NCI-H187 treated with DMSO at 0.1 percent for 48 hours (cell line): ENCODE measurements around the gene HOXA13.

Source experiments
- DNase-seq: peaks from one replicate; lab custom pipeline; 2025; lab: John Stamatoyannopoulos, UW

The HOXA13 gene

GRCh38 chr7:27181795-27182275 lies 18.1 kb downstream of the HOXA13 start:
- DNase-seq, result no peak

GRCh38 chr7:27180431-27181420 lies 19.2 kb downstream of the HOXA13 start:
- DNase-seq, result no peak

- no peak for DNase-seq
Measured at GRCh38 chr7:27179503-27180430, 20.1 kb downstream of the HOXA13 start.

GRCh38 chr7:27179030-27179429 lies 20.9 kb downstream of the HOXA13 start:
- DNase-seq, result no peak

- no peak for DNase-seq
Measured at GRCh38 chr7:27178366-27178765, 21.5 kb downstream of the HOXA13 start.

- DNase-seq, result no peak
Measured at GRCh38 chr7:27177795-27178320, 22.0 kb downstream of the HOXA13 start.

GRCh38 chr7:27176962-27177794 lies 22.7 kb downstream of the HOXA13 start:
- no peak for DNase-seq

GRCh38 chr7:27176524-27176845 lies 23.4 kb downstream of the HOXA13 start:
- DNase-seq, result no peak

- no peak for DNase-seq
Measured at GRCh38 chr7:27175626-27176523, 24.0 kb downstream of the HOXA13 start.

- peak; percentile 70 for DNase-seq
Measured at GRCh38 chr7:27174874-27175625, 24.8 kb downstream of the HOXA13 start.

- DNase-seq, result no peak
Measured at GRCh38 chr7:27173956-27174873, 25.7 kb downstream of the HOXA13 start, which contains the start of gene HOXA10. Gene HOXA10, minus strand, starts transcription at chr7:27174320. Its CDS starts 14 bp downstream, at chr7:27174306.

GRCh38 chr7:27173511-27173955 lies 26.4 kb downstream of the HOXA13 start:
- DNase-seq, result no peak

GRCh38 chr7:27172823-27173510 lies 26.9 kb downstream of the HOXA13 start:
- no peak for DNase-seq

GRCh38 chr7:27172315-27172774 lies 27.5 kb downstream of the HOXA13 start:
- no peak for DNase-seq

GRCh38 chr7:27171637-27172314 lies 28.1 kb downstream of the HOXA13 start:
- DNase-seq, result no peak

GRCh38 chr7:27171325-27171636 lies 28.6 kb downstream of the HOXA13 start:
- no peak for DNase-seq
